HS-5 (cell line): ENCODE results near the gene HTR4.

Experiments
- DNase-seq: peaks from one replicate; pipeline ENCODE4 v3.0.0-alpha.2; 2012; ENCODE audit warnings: low read depth

The HTR4 gene

GRCh38 chr5:148663509-148663908 is 9.2 kb upstream of the HTR4 start:
- DNase-seq: no peak

DNA sequence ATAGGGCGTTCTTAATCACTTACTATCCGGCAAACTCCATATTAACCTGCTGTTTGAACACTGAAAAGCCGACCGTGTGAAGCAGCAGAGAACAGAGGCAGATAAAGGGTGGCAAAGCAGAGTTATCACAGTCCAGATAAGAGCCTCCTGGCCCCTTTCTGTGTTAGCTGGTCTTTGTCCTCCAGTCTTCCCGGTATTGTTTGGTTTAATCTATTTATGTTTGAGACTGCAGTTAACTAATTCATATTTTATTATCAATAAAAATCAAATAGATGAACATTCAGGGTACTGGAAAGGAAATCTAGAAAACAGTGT is 6.0 kb upstream of the HTR4 start:
- DNase-seq: no peak

GRCh38 chr5:148659641-148660345 is 5.5 kb upstream of the HTR4 start:
- DNase-seq: no peak

DNA sequence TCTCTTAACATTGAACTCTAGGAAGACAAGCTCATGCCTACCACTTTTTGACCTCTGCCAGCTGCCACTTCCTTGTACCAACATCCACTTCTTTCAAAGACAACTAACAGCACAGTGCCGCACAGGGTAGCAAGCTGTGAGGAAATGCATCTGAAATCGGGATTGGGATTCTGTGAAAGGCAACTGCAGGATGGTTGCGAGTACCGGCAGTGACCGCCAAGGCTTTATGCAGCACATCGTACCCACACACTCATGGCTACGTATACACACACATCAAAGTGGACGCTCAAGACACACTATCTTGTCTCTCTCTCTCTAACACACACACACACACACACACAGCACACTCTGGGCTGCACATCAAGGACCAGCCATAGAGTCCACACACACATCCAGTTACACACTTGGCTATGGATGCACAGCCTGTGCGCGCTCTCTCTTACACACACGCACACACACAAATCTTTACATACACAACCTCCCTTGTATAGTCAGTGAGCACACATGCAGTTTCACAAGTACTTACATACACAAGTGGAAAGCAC is 964 bp downstream of the HTR4 start:
- no peak for DNase-seq

DNA sequence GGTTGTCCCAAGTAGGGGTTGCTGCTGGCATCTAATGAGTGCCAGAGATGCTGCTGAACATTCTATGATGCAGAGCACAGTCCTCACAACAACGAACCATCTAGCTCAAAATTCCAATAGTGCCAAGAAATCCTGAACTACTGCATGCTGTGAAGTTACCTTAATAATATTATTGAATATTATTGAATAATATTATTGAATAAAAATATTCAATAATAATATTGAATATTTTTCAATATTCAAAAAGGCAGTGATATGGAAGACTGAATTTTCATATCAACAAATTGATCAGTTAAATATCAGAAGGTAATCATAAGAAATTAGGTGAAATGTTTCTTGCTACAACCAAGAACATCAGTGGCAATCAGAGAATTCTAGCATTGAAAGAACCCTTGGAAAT is 2.8 kb downstream of the HTR4 start:
- DNase-seq: no peak

GRCh38 chr5:148645527-148645926 is 8.8 kb downstream of the HTR4 start:
- no peak for DNase-seq

- no peak for DNase-seq
These were observed 12.6 kb downstream of the HTR4 start for GRCh38 chr5:148641735-148642134.

- no peak for DNase-seq
These were observed 13.9 kb downstream of the HTR4 start for GRCh38 chr5:148640471-148640870.

DNA sequence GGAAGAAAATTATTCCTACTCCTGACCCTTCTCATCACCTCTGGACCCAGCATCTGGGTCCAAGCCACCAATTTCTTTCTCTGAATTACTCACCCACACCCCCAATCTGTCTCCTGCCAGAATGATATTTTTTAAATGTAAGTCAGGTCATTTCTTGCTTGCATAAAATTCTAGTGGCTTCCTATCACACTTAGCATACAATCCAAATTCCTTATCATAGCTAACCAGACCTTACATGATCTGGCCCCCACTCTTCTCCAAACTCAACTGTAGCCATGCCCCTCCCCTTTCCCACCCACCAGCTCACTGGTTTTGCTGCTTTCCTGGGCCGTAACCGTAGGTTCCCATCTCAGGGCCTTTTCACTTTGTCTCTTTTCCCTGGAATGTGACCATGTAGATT is 15.2 kb downstream of the HTR4 start:
- no peak for DNase-seq

DNA sequence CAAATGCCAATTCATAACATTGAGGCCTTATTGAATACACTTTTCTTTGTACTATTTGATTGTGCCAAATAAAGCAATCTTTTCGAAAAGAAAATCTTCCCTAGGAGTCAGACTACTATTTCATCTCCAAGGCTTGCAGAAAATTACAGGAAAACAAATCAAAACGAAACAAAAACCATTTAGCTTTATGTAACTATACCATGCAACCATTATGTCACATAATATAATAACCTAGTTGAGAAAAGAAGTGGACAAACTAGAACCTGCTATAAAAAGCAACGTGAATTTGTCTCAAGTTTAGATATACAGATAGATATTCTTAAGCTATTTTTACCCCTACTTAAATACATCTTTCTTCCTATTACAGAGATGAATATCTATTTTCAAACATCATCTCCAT is 18.0 kb downstream of the HTR4 start:
- DNase-seq: no peak

DNA sequence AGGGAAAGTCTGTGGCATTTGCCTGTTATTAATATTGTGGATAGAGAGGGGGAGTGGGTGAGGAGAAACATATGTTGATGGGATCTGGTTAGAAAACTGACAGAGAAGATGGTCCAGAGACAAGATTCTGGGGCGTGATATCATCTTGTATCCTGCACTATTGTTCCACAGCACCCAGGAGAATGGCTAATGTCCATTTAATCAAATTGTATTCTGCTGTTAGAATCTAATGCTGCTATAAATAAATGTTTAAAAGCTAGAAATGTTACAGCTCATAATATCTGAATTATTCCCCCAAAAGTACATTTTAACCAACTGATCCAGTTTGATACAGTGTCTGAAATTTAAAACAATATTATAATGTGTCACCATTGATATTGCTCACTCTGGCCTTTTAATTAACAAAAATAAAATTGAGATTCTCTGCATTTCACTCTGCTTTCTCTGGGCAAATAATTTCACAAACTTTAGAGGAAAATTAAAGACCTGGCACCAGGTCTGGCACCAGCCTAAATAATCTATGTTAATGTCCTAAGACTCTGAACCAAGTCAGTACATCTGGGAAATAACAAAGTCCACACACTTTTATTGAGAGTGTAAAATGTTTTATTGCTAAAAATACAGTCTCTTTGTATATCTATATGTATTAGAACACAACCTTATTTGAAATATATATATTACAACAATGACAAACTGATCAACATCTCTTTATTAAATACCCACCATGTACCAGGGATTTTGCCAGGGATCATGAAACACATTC is 18.8 kb downstream of the HTR4 start:
- DNase-seq: no peak

DNA sequence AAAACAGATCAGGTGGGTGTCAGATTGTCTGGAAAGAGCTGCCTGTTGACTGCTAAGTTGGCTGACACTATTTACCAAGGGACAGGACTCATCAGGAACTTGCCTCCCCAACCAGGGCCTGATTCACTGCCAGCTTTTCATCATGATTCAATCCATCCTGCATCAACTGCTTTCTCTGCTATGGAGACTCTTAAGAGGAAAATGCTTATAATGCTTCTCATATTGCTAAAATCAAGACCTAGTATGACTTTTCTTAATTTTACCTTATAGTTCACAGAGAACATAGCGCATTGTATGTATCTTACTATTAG is 21.3 kb downstream of the HTR4 start:
- DNase-seq: no peak

DNA sequence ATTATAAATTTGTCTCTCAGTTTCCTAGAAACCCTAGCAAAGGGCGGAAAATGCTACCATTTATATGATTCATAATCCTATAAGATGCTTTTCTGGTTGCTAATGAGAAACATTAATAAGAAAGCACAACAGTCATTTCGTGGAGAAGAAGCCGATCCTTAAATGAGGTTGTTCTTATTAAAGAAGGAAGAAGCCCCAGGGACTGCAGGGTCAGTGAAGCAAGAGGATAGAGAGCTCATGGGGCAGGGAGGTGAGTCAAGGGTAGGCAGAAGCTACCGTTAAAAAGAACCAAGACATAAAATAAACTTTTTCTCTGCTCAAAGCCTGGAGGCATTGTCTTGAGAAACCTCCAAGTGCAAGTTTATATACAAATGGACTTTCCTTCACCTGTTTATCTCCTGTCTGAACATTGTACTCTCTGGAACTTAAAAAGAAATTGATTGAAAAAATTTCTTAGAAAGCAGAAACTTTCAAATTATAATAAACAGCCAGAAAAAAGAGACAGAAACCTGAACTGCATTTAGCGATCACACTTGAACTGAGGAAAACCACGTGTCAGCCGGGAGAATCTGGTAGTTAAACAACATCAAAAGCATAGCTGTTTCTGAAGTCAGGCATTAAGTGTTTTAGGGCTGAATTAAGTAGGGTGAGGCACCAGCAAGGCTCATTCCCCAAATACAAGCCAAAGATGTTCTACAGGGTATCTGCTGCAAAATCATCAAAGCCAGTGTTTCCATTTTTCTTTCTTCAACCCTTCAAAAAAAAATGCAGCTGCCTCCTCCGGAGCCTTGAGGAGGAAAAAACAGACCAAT is 21.9 kb downstream of the HTR4 start:
- DNase-seq: no peak

- DNase-seq: no peak
These were observed 27.3 kb downstream of the HTR4 start for GRCh38 chr5:148626986-148627385.

GRCh38 chr5:148626081-148626613 is 28.2 kb downstream of the HTR4 start:
- no peak for DNase-seq

DNA sequence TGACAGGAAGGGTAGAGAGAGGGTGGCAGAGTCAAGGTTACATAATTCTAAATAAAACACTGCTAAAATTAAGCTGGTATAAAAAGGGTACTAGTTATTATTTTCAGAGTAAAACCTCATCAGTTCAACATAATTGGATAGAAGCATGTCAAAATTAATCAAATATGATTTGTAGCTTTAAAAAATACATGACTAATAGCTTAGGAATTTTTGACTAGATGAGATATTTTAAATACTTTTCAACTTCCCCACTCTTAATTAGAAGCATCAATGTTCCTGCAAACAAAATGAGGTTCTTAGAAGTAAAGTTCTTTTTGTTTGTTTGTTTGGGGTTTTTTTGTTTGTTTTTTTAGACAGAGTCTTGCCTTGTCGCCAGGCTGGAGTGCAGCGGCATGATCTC is 29.1 kb downstream of the HTR4 start:
- no peak for DNase-seq

DNA sequence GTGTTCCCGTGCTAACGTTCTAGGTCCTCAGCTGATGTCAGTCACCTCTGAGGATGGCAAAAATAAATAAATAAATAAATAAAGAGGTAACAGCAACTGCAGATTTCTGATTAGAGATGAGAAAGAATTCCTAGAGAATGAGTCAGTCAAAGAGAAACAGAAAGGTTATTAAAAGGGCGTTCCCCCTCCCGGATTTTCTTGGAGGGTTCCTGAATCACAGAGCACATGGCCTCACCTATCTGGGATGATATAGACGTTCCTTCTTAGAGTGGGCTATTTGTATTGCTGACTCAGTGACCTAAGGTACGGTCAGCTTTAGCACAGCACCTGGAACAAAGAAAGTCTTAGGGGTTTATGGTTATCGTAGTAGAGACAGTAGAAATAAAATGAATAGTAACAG is 30.6 kb downstream of the HTR4 start:
- no peak for DNase-seq

- DNase-seq: no peak
These were observed 31.2 kb downstream of the HTR4 start for GRCh38 chr5:148623101-148623500.

DNA sequence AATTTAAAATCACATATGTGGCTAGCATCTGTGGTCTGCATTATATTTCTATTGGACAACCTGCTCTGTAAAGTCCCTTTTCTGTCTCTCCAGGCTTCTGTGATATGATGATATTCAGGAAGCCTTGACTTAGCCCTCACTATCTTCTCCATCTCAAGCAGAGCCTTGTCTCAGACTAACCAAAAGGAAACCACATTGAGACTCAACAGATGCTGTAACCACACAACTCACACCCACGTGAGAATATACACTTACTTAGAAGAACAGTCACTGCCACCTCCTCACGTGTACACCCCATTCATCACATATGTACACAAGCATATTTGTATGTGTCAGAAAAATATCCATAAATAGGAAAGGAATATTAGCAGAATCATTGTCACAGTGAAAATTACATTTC is 33.6 kb downstream of the HTR4 start:
- DNase-seq: no peak

- no peak for DNase-seq
These were observed 34.2 kb downstream of the HTR4 start for GRCh38 chr5:148620091-148620490.

DNA sequence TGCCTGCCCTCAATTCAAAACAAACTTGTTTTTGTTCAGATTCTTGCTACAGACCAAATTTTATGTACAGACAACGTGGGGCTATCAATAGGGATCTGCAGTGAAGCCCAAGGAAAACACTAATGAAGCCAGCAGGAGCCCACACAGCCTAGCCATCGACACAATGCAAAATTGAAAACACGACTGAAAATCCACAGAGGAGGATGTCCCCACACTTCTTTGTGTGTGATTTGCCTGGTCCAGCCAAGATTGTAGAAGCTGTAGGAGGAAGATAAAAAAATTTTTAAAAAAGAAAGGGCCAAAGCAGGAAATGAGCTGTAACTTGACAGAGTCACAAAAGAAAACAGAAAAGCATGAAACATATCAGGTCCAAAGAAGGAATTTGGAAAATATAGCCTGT is 34.8 kb downstream of the HTR4 start:
- DNase-seq: no peak

DNA sequence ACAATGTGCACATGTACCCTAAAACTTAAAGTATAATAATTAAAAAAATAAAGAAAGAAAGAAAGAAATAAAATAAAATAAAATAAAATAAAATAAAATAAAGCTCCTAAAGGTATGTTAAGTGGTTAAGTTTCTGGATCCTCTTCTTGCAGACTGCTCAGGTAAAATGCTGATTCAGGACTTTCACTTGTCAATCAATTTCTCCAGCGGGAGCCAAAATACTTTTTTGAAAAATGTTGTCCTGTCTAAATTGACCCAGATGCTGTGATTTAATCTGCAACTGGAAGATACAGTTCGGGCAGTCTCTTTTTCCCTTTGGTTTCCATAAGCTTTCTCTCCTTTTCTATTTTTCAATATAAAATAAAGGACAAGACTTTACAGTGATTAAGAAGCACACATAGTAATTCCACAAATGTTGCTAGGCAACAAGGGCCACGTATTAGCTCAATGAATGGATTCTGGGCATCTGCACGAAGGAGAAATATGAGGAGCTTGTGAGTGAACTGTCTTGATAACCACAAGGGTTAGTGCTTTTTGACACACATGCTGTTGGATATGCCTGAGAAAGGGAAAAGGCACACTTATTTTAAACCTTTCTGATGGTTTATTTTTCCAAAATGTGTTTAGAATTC is 38.6 kb downstream of the HTR4 start:
- DNase-seq: no peak
